ENCODE data around the gene JAKMIP1. TPM values are rescaled to one million over a fixed set of nuclear protein-coding genes. Genes with fewer than 3 reads are reported as not detected.
"Not testable (repeated sequence)": the region's sequence is repeated elsewhere in the genome, so short reads cannot be mapped to it uniquely, and the experiment has no call there.

JAKMIP1 gene
- total RNA-seq, 1 experiment from 2014 or later, result not detected

- intact Hi-C loops (cut with micrococcal nuclease; ENCODE audit: unreplicated experiment), result no loop called here
- Histone ChIP-seq H3K9me3 (ENCODE audit: control insufficient read depth, insufficient read depth, low read depth, low read length) (no peaks in the 10 kb centered on the region; the same call in 1 of the 2 replicates), H3K4me1 (ENCODE audit: control insufficient read depth, insufficient read depth, low read length) (no peaks in the 10 kb centered on the region), H3K36me3 (ENCODE audit: control insufficient read depth, insufficient read depth, low read length) (no peaks in the 10 kb centered on the region; the same call in 1 of the 2 replicates), H3K4me3 (ENCODE audit: low read depth in 2 of 2, low read length in 2 of 2) (no peak overlapping the region), H3K27me3 (ENCODE audit: control insufficient read depth, insufficient read depth, low read length) (peaks cover 20% of the 10 kb centered on the region), H3K27ac (ENCODE audit: low read length) (no peak overlapping the region)
- CTCF ChIA-PET, result no interaction called here
- DNase-seq (ENCODE audit: low read depth, low spot score) (no peak), ATAC-seq (no peak)
- no peak for TF ChIP-seq SIN3A (IDR thresholded peaks at IDR 0.05; ENCODE audit: borderline replicate concordance, insufficient read depth, low read depth, low read length)
- no peak for TF ChIP-seq REST (IDR thresholded peaks at IDR 0.05; ENCODE audit: insufficient read depth in 1 of 2, low read depth in 2 of 2, low read length in 1 of 2)
- no peak for TF ChIP-seq CTCF (IDR thresholded peaks at IDR 0.05)
- TF ChIP-seq POLR2AphosphoS5 (IDR thresholded peaks at IDR 0.05; ENCODE audit: low read depth, low read length), result no peak
- no peak for TF ChIP-seq TCF7L2 (IDR thresholded peaks at IDR 0.05; ENCODE audit: low read depth, low read length)
- in situ Hi-C loops (cut with HindIII; ENCODE audit: low pct_unique_long_range_greater_than_20kb, low sequenced_read_pairs), result no loop called here
- no TSS peak for BruUV-seq (replicated peaks)
- POLR2A ChIA-PET, result no interaction called here
These were observed 16.2 kb upstream of the JAKMIP1 start for GRCh38 chr4:6216588-6216987.

GRCh38 chr4:6209921-6210320 is 9.6 kb upstream of the JAKMIP1 start:
- BruUV-seq (replicated peaks), result no TSS peak
- DNase-seq (ENCODE audit: low read depth, low spot score) (no peak), ATAC-seq (no peak)
- in situ Hi-C loops (cut with HindIII; ENCODE audit: low pct_unique_long_range_greater_than_20kb, low sequenced_read_pairs), result no loop called here
- POLR2A ChIA-PET, result interaction anchor here (0.6 to 1.1 kb wide), 3 partner anchors 19 to 365 kb away, joined by 3 to 5 read pairs (median 4); no protein-coding TSS in a partner anchor
- Histone ChIP-seq H3K27ac (ENCODE audit: low read length) (no peak overlapping the region), H3K4me3 (ENCODE audit: low read depth in 2 of 2, low read length in 2 of 2) (no peak overlapping the region), H3K4me1 (ENCODE audit: control insufficient read depth, insufficient read depth, low read length) (no peaks in the 10 kb centered on the region), H3K36me3 (ENCODE audit: control insufficient read depth, insufficient read depth, low read length) (no peaks in the 10 kb centered on the region), H3K9me3 (ENCODE audit: control insufficient read depth, insufficient read depth, low read depth, low read length) (no peaks in the 10 kb centered on the region; the same call in 1 of the 2 replicates), H3K27me3 (ENCODE audit: control insufficient read depth, insufficient read depth, low read length) (no peaks in the 10 kb centered on the region; the same call in 1 of the 2 replicates)
- TF ChIP-seq REST (IDR thresholded peaks at IDR 0.05; ENCODE audit: insufficient read depth in 1 of 2, low read depth in 2 of 2, low read length in 1 of 2) (no peak), SIN3A (IDR thresholded peaks at IDR 0.05; ENCODE audit: borderline replicate concordance, insufficient read depth, low read depth, low read length) (no peak), POLR2AphosphoS5 (IDR thresholded peaks at IDR 0.05; ENCODE audit: low read depth, low read length) (no peak), TCF7L2 (IDR thresholded peaks at IDR 0.05; ENCODE audit: low read depth, low read length) (no peak), CTCF (IDR thresholded peaks at IDR 0.05) (no peak)
- intact Hi-C loops (cut with micrococcal nuclease; ENCODE audit: unreplicated experiment), result no loop called here
- CTCF ChIA-PET, result interaction anchor here (0.6 kb wide), 1 partner anchor 1515 kb away, joined by 4 read pairs; no protein-coding TSS in a partner anchor

- H3K27ac ChIP-seq (ENCODE audit: low read length); H3K4me3 ChIP-seq (ENCODE audit: low read depth in 2 of 2, low read length in 2 of 2); in situ Hi-C loops (cut with HindIII; ENCODE audit: low pct_unique_long_range_greater_than_20kb, low sequenced_read_pairs); CTCF ChIA-PET; H3K27me3 ChIP-seq (ENCODE audit: control insufficient read depth, insufficient read depth, low read length); DNase-seq (ENCODE audit: low read depth, low spot score); BruUV-seq (replicated peaks); H3K4me1 ChIP-seq (ENCODE audit: control insufficient read depth, insufficient read depth, low read length); H3K9me3 ChIP-seq (ENCODE audit: control insufficient read depth, insufficient read depth, low read depth, low read length); ATAC-seq; H3K36me3 ChIP-seq (ENCODE audit: control insufficient read depth, insufficient read depth, low read length); intact Hi-C loops (cut with micrococcal nuclease; ENCODE audit: unreplicated experiment): not testable (repeated sequence)
- POLR2A ChIA-PET, result interaction anchor here (1.1 kb wide), 1 partner anchor 75 kb away, joined by 5 read pairs; no protein-coding TSS in a partner anchor
These were observed 8.9 kb upstream of the JAKMIP1 start for GRCh38 chr4:6209291-6209690.
